Astrocyte (in vitro differentiated cells and primary cell): ENCODE data around the gene TIMM21. TPM values are rescaled to one million over a fixed set of nuclear protein-coding genes. Genes with fewer than 3 reads are reported as not detected.

Experiments
- DNase-seq: peaks from one replicate; pipeline ENCODE4 v3.0.0-alpha.2; 2010; ENCODE audit warnings: low read depth
- FAIRE-seq: peaks from 2 replicates; lab custom pipeline; 2011; peaks lifted over from hg19 to GRCh38; lab: Jason Lieb, UNC
- H2AFZ ChIP-seq: 2 replicates; pipeline ENCODE4 v1.6.0; 2012; ENCODE audit warnings: low read depth, low read length, inconsistent platforms
- H3K27ac ChIP-seq: 2 replicates; pipeline ENCODE4 v1.5.1; 2011; ENCODE audit warnings: low read depth, low read length, inconsistent platforms
- H3K27me3 ChIP-seq: 2 replicates; pipeline ENCODE4 v1.6.0; 2011; ENCODE audit warnings: low read length, inconsistent platforms; ENCODE audit not compliant: insufficient read depth
- H3K36me3 ChIP-seq: 2 replicates; pipeline ENCODE4 v1.5.1; 2011; ENCODE audit warnings: low read length, inconsistent platforms; ENCODE audit not compliant: insufficient read depth
- H3K4me1 ChIP-seq: 2 replicates; pipeline ENCODE4 v1.5.1; 2011; ENCODE audit warnings: low read length, inconsistent platforms; ENCODE audit not compliant: insufficient read depth
- H3K4me2 ChIP-seq: 2 replicates; pipeline ENCODE4 v1.6.0; 2012; ENCODE audit warnings: low read length, inconsistent platforms
- H3K4me3 ChIP-seq: 2 replicates; pipeline ENCODE4 v1.5.1; 2011; ENCODE audit warnings: low read depth, mild to moderate bottlenecking, low read length, inconsistent platforms; ENCODE audit not compliant: insufficient read depth
- H3K79me2 ChIP-seq: 2 replicates; pipeline ENCODE4 v1.6.0; 2012; ENCODE audit warnings: mild to moderate bottlenecking, low read length, inconsistent platforms; ENCODE audit not compliant: insufficient read depth
- H3K9ac ChIP-seq: 2 replicates; pipeline ENCODE4 v1.6.0; 2012; ENCODE audit warnings: mild to moderate bottlenecking, low read length, inconsistent platforms
- H3K9me3 ChIP-seq: 2 replicates; pipeline ENCODE4 v1.5.1; 2012; ENCODE audit warnings: low read depth, mild to moderate bottlenecking, low read length, inconsistent platforms; ENCODE audit not compliant: insufficient read depth
- H4K20me1 ChIP-seq: 2 replicates; pipeline ENCODE4 v1.6.0; 2012; ENCODE audit warnings: low read length, inconsistent platforms; ENCODE audit not compliant: insufficient read depth
- H3K27ac Mint-ChIP-seq: one replicate; pipeline ENCODE4 v1.8.0; 2021; ENCODE audit warnings: mild to moderate bottlenecking, mixed read lengths; ENCODE audit not compliant: unreplicated experiment
- H3K27me3 Mint-ChIP-seq: one replicate; pipeline ENCODE4 v1.8.0; 2021; ENCODE audit warnings: low read depth, mixed read lengths; ENCODE audit not compliant: unreplicated experiment
- H3K36me3 Mint-ChIP-seq: one replicate; pipeline ENCODE4 v1.8.0; 2021; ENCODE audit warnings: low read depth, mixed read lengths; ENCODE audit not compliant: unreplicated experiment
- H3K4me1 Mint-ChIP-seq: one replicate; pipeline ENCODE4 v1.8.0; 2021; ENCODE audit warnings: low read depth, mixed read lengths; ENCODE audit not compliant: unreplicated experiment
- H3K4me3 Mint-ChIP-seq: one replicate; pipeline ENCODE4 v1.8.0; 2021; ENCODE audit warnings: mild to moderate bottlenecking, moderate library complexity, mixed read lengths; ENCODE audit not compliant: unreplicated experiment
- H3K9me3 Mint-ChIP-seq: one replicate; pipeline ENCODE4 v1.8.0; 2021; ENCODE audit warnings: mild to moderate bottlenecking, mixed read lengths; ENCODE audit not compliant: unreplicated experiment
- CTCF ChIP-seq: IDR thresholded peaks from 2 replicates; pipeline ENCODE4 v1.5.1; 2011; ENCODE audit warnings: low read depth, mild to moderate bottlenecking, inconsistent platforms, low read length, moderate library complexity; ENCODE audit not compliant: insufficient read depth
- EZH2 ChIP-seq: IDR thresholded peaks from 2 replicates; pipeline ENCODE4 v1.6.1; 2012; ENCODE audit warnings: mild to moderate bottlenecking, low read length, inconsistent platforms; ENCODE audit not compliant: insufficient read depth
- total RNA-seq: library from RNA; stranded (reverse); gene quantifications from 2 replicates; pipeline ENCODE4 v1.2.1, GENCODE V29; 2021

Gene TIMM21
- total RNA-seq, 1 donor from 2014 or later, result 25.1 TPM

- DNase-seq (no peak), FAIRE-seq (no peak)
- Histone ChIP-seq H3K9ac (no peak overlapping the region), H3K36me3 (no peaks in the 10 kb centered on the region), H3K27me3 (peaks cover 8% of the 10 kb centered on the region), H3K4me3 (no peak overlapping the region), H3K79me2 (no peaks in the 10 kb centered on the region), H3K9me3 (no peaks in the 10 kb centered on the region), H4K20me1 (no peaks in the 10 kb centered on the region), H3K4me1 (no peaks in the 10 kb centered on the region), H3K4me2 (no peak overlapping the region), H2AFZ (no peak overlapping the region), H3K27ac (no peak overlapping the region)
- H3K4me1 Mint-ChIP-seq, result no peaks in the 10 kb centered on the region
- peaks cover 4% of the 10 kb centered on the region for H3K9me3 Mint-ChIP-seq
- no peak overlapping the region for H3K4me3 Mint-ChIP-seq
- no peaks in the 10 kb centered on the region for H3K36me3 Mint-ChIP-seq
- no peaks in the 10 kb centered on the region for H3K27me3 Mint-ChIP-seq
- no peak overlapping the region for H3K27ac Mint-ChIP-seq
- TF ChIP-seq CTCF, result no peak
- TF ChIP-seq EZH2, result no peak
Measured at GRCh38 chr18:74182335-74182734, 34.0 kb downstream of the TIMM21 start.

- Mint-ChIP-seq H3K4me1 (no peaks in the 10 kb centered on the region), H3K9me3 (peaks cover 4% of the 10 kb centered on the region), H3K27me3 (no peaks in the 10 kb centered on the region), H3K4me3 (no peak overlapping the region), H3K36me3 (no peaks in the 10 kb centered on the region), H3K27ac (no peak overlapping the region)
- Histone ChIP-seq H3K27me3 (peaks cover 8% of the 10 kb centered on the region), H3K79me2 (no peaks in the 10 kb centered on the region), H3K9me3 (no peaks in the 10 kb centered on the region), H2AFZ (no peak overlapping the region), H3K4me2 (no peak overlapping the region), H3K36me3 (no peaks in the 10 kb centered on the region), H3K4me1 (no peaks in the 10 kb centered on the region), H3K27ac (no peak overlapping the region), H4K20me1 (no peaks in the 10 kb centered on the region), H3K4me3 (no peak overlapping the region), H3K9ac (no peak overlapping the region)
- TF ChIP-seq CTCF (no peak), EZH2 (no peak)
- FAIRE-seq (no peak), DNase-seq (no peak)
Measured at GRCh38 chr18:74183130-74183529, 34.8 kb downstream of the TIMM21 start.

DNA sequence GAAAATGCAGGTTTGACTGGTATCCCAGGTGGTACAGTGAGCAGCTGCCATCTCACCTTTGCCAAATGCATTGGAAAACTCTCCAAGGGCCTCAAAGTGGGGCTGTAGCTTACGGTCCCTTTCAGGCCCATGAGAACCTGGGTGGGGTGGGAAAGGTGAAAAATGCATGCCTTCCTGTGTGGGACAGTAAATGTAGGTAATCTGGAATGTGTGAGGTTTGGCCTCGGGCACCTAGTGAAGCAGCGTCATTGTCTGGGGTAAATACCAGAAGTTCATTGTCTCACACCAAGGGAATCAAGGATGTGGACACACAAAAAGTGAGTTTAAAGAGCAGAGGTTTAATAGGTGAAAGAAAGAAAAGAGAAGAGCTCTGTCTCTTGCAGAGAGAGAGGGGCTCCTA lies 36.6 kb downstream of the TIMM21 start:
- H3K9me3 ChIP-seq, result no peaks in the 10 kb centered on the region
- Mint-ChIP-seq H3K4me3 (no peak overlapping the region), H3K4me1 (peaks cover 1% of the 10 kb centered on the region), H3K36me3 (no peaks in the 10 kb centered on the region), H3K27ac (no peak overlapping the region), H3K27me3 (peaks cover 4% of the 10 kb centered on the region), H3K9me3 (peaks cover 3% of the 10 kb centered on the region)
- H3K4me2 ChIP-seq, result no peak overlapping the region
- no peak overlapping the region for H3K4me3 ChIP-seq
- DNase-seq, result no peak
- no peak for FAIRE-seq
- no peak for TF ChIP-seq EZH2
- no peak for TF ChIP-seq CTCF
- H3K4me1 ChIP-seq, result peaks cover 5% of the 10 kb centered on the region
- no peak overlapping the region for H3K27ac ChIP-seq
- H3K79me2 ChIP-seq, result no peaks in the 10 kb centered on the region
- H3K27me3 ChIP-seq, result peaks cover 8% of the 10 kb centered on the region
- no peak overlapping the region for H3K9ac ChIP-seq
- H3K36me3 ChIP-seq, result no peaks in the 10 kb centered on the region
- no peaks in the 10 kb centered on the region for H4K20me1 ChIP-seq
- H2AFZ ChIP-seq, result no peak overlapping the region
